Measurements from ENCODE around the gene TMEM63A.

Gene TMEM63A

DNA sequence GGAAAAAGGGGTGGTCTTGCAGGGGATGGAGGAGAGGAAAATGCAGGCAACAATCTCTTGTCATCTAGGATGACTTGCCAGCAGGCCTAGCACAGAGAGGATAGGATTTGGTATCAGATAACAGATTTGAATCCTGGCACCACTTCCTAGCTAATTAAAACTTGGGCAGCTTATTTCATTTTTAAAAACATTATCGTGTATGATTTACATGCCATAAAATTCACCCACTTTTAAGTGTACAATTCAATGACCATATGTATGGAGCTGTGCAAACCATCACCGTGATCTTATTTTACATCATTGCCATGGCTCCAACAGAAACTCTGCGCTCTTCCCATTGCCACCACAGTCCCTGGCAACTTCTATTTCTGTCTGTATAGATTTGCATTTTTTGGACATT lies 34.9 kb upstream of the TMEM63A start:
- no peak overlapping the region for H3K4me3 ChIP-seq (ENCODE audit: low read depth, low read length)
- no peak overlapping the region for H2BK120ac ChIP-seq (ENCODE audit: insufficient read depth, low read length, poor library complexity)
- no peak overlapping the region for H3K4me2 ChIP-seq (ENCODE audit: low read length)
- no peak overlapping the region for H2BK5ac ChIP-seq (ENCODE audit: low read depth, low read length, poor library complexity)
- no peak overlapping the region for H4K91ac ChIP-seq (ENCODE audit: low read depth, low read length)
- H2BK12ac ChIP-seq (ENCODE audit: low read length) = no peak overlapping the region
- no peaks in the 10 kb centered on the region for H3K79me2 ChIP-seq (ENCODE audit: control insufficient read depth, insufficient read depth, low read length, poor library complexity)
- H3K9me3 ChIP-seq (ENCODE audit: insufficient read depth, low read depth, low read length) = peaks cover 4% of the 10 kb centered on the region
- no peaks in the 10 kb centered on the region for H3K4me1 ChIP-seq (ENCODE audit: control insufficient read depth in 1 of 2, insufficient read depth in 2 of 2, low read length in 2 of 2)
- H3K27me3 ChIP-seq (ENCODE audit: insufficient read depth, low read length) = no peaks in the 10 kb centered on the region
- no peak overlapping the region for H2AK5ac ChIP-seq (ENCODE audit: low read length)
- H4K8ac ChIP-seq (ENCODE audit: low read depth, low read length) = no peak overlapping the region
- H3K23ac ChIP-seq (ENCODE audit: low read length) = no peak overlapping the region
- no peak overlapping the region for H3K9ac ChIP-seq (ENCODE audit: low read length)
- no peak overlapping the region for H3K4ac ChIP-seq (ENCODE audit: low read depth, low read length)
- no peak overlapping the region for H3K27ac ChIP-seq (ENCODE audit: low read depth, low read length)
- H3K18ac ChIP-seq (ENCODE audit: low read length) = no peak overlapping the region
- no peak overlapping the region for H4K12ac ChIP-seq (ENCODE audit: low read depth, low read length)
- no peak overlapping the region for H3K14ac ChIP-seq (ENCODE audit: low read length)
- no peak overlapping the region for H2AFZ ChIP-seq (ENCODE audit: insufficient read depth, low read length, poor library complexity)
- H3K79me1 ChIP-seq (ENCODE audit: low read length) = no peaks in the 10 kb centered on the region
- no peak for DNase-seq
- H3K36me3 ChIP-seq (ENCODE audit: control insufficient read depth in 1 of 2, insufficient read depth in 2 of 2, low read length in 2 of 2) = peaks cover 17 to 23% of the 10 kb centered on the region in 2 experiments
- no CpG with 5 or more reads among the region's 3 CpGs for WGBS (ENCODE audit: extremely low coverage, insufficient coverage, insufficient read length)

DNA sequence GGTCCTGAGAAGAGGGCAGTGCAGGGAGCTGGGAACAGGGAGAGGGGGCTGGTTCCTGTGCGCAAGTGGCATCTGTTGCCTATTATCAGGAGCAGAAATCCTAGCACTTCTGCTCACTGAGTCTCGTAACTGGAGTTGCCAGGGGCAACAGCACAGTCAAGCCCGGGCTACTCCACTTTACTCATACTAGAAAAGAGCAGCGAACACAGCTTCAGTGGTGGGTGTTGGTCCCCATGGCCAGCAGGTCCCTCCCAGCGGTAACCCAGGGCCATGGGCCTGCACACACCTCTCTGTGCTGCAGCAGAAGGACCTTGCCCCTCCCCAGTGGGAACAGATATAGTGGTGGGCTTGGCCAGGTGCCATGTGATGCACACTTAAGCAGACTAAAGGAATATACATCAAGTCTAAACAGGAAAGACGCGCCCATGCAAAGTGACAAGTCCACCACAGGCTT lies 33.4 kb upstream of the TMEM63A start:
- H2BK120ac ChIP-seq (ENCODE audit: insufficient read depth, low read length, poor library complexity) = no peak overlapping the region
- no peak overlapping the region for H3K4me3 ChIP-seq (ENCODE audit: low read depth, low read length)
- H4K91ac ChIP-seq (ENCODE audit: low read depth, low read length) = no peak overlapping the region
- no peak overlapping the region for H4K8ac ChIP-seq (ENCODE audit: low read depth, low read length)
- no peaks in the 10 kb centered on the region for H3K4me1 ChIP-seq (ENCODE audit: control insufficient read depth in 1 of 2, insufficient read depth in 2 of 2, low read length in 2 of 2)
- no peaks in the 10 kb centered on the region for H3K79me2 ChIP-seq (ENCODE audit: control insufficient read depth, insufficient read depth, low read length, poor library complexity)
- H3K14ac ChIP-seq (ENCODE audit: low read length) = no peak overlapping the region
- H3K4ac ChIP-seq (ENCODE audit: low read depth, low read length) = no peak overlapping the region
- H4K12ac ChIP-seq (ENCODE audit: low read depth, low read length) = no peak overlapping the region
- no peak for DNase-seq
- no peak overlapping the region for H2BK12ac ChIP-seq (ENCODE audit: low read length)
- no peaks in the 10 kb centered on the region for H3K9me3 ChIP-seq (ENCODE audit: insufficient read depth, low read depth, low read length)
- no peak overlapping the region for H2AFZ ChIP-seq (ENCODE audit: insufficient read depth, low read length, poor library complexity)
- no CpG with 5 or more reads among the region's 7 CpGs for WGBS (ENCODE audit: extremely low coverage, insufficient coverage, insufficient read length)
- peaks cover 5 to 12% of the 10 kb centered on the region in 2 experiments for H3K36me3 ChIP-seq (ENCODE audit: control insufficient read depth in 1 of 2, insufficient read depth in 2 of 2, low read length in 2 of 2)
- H3K27ac ChIP-seq (ENCODE audit: low read depth, low read length) = no peak overlapping the region
- no peak overlapping the region for H2AK5ac ChIP-seq (ENCODE audit: low read length)
- no peaks in the 10 kb centered on the region for H3K79me1 ChIP-seq (ENCODE audit: low read length)
- no peak overlapping the region for H2BK5ac ChIP-seq (ENCODE audit: low read depth, low read length, poor library complexity)
- no peak overlapping the region for H3K23ac ChIP-seq (ENCODE audit: low read length)
- H3K4me2 ChIP-seq (ENCODE audit: low read length) = no peak overlapping the region
- H3K9ac ChIP-seq (ENCODE audit: low read length) = no peak overlapping the region
- no peaks in the 10 kb centered on the region for H3K27me3 ChIP-seq (ENCODE audit: insufficient read depth, low read length)
- H3K18ac ChIP-seq (ENCODE audit: low read length) = no peak overlapping the region

DNA sequence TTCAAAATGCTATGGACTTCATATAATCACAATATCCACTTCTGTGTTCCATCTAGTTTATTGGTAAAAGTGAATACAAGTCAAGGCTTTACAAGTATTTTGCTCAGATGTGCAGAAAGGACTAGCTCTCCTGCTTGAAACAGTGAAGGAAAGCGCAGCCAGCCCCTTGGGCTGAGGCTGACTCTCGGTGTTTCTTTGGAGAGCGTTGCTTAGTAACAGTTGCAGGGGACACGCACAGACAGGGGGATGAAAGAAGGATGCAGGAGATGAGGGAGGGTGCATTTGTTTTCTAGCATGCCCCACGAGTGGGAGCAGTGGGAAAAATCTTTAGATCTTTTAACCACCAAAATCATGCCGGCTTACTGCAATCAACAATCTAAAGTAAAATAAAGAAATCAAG lies 32.8 kb upstream of the TMEM63A start:
- no CpG with 5 or more reads among the region's 6 CpGs for WGBS (ENCODE audit: extremely low coverage, insufficient coverage, insufficient read length)
- H3K27ac ChIP-seq (ENCODE audit: low read depth, low read length) = no peak overlapping the region
- H3K79me2 ChIP-seq (ENCODE audit: control insufficient read depth, insufficient read depth, low read length, poor library complexity) = no peaks in the 10 kb centered on the region
- H3K36me3 ChIP-seq (ENCODE audit: control insufficient read depth in 1 of 2, insufficient read depth in 2 of 2, low read length in 2 of 2) = peaks cover 3 to 10% of the 10 kb centered on the region in 2 experiments
- no peak overlapping the region for H2AFZ ChIP-seq (ENCODE audit: insufficient read depth, low read length, poor library complexity)
- H2BK12ac ChIP-seq (ENCODE audit: low read length) = no peak overlapping the region
- no peak overlapping the region for H3K18ac ChIP-seq (ENCODE audit: low read length)
- no peak overlapping the region for H3K4ac ChIP-seq (ENCODE audit: low read depth, low read length)
- H3K14ac ChIP-seq (ENCODE audit: low read length) = no peak overlapping the region
- no peak overlapping the region for H4K91ac ChIP-seq (ENCODE audit: low read depth, low read length)
- H3K27me3 ChIP-seq (ENCODE audit: insufficient read depth, low read length) = no peaks in the 10 kb centered on the region
- no peak overlapping the region for H2BK120ac ChIP-seq (ENCODE audit: insufficient read depth, low read length, poor library complexity)
- H4K8ac ChIP-seq (ENCODE audit: low read depth, low read length) = no peak overlapping the region
- DNase-seq = no peak
- no peaks in the 10 kb centered on the region for H3K79me1 ChIP-seq (ENCODE audit: low read length)
- no peak overlapping the region for H2AK5ac ChIP-seq (ENCODE audit: low read length)
- no peak overlapping the region for H4K12ac ChIP-seq (ENCODE audit: low read depth, low read length)
- H3K9ac ChIP-seq (ENCODE audit: low read length) = no peak overlapping the region
- H3K4me3 ChIP-seq (ENCODE audit: low read depth, low read length) = no peak overlapping the region
- no peak overlapping the region for H3K23ac ChIP-seq (ENCODE audit: low read length)
- H2BK5ac ChIP-seq (ENCODE audit: low read depth, low read length, poor library complexity) = no peak overlapping the region
- H3K4me2 ChIP-seq (ENCODE audit: low read length) = no peak overlapping the region
- no peaks in the 10 kb centered on the region for H3K9me3 ChIP-seq (ENCODE audit: insufficient read depth, low read depth, low read length)
- H3K4me1 ChIP-seq (ENCODE audit: control insufficient read depth in 1 of 2, insufficient read depth in 2 of 2, low read length in 2 of 2) = no peaks in the 10 kb centered on the region

DNA sequence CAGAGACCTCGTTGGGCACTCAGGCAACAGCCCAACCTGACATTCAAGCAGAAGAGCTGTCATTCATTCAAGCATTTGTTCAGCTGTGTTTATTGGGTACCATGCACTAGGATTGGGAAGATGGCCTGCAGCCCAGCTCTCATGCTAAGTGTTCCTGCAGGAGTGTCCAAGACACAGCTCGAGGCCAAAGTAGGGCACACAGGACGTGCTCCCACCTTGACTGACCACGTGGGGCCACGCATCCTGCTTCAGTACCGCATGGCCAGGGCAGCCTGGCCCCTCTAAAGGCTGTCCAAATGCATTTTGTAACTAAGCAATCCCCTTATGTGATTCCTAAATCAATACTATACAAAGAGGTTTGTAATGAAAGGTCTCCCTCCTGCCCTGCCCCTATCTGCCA lies 32.2 kb upstream of the TMEM63A start:
- Histone ChIP-seq H3K4me2 (ENCODE audit: low read length) (no peak overlapping the region), H3K9ac (ENCODE audit: low read length) (no peak overlapping the region), H2AK5ac (ENCODE audit: low read length) (no peak overlapping the region), H3K4me1 (ENCODE audit: control insufficient read depth in 1 of 2, insufficient read depth in 2 of 2, low read length in 2 of 2) (no peaks in the 10 kb centered on the region), H4K91ac (ENCODE audit: low read depth, low read length) (no peak overlapping the region), H3K79me1 (ENCODE audit: low read length) (no peaks in the 10 kb centered on the region), H3K4me3 (ENCODE audit: low read depth, low read length) (no peak overlapping the region), H3K18ac (ENCODE audit: low read length) (no peak overlapping the region), H3K27ac (ENCODE audit: low read depth, low read length) (no peak overlapping the region), H3K36me3 (ENCODE audit: control insufficient read depth in 1 of 2, insufficient read depth in 2 of 2, low read length in 2 of 2) (peaks cover under 1 to 6% of the 10 kb centered on the region in 2 experiments), H3K79me2 (ENCODE audit: control insufficient read depth, insufficient read depth, low read length, poor library complexity) (no peaks in the 10 kb centered on the region), H3K9me3 (ENCODE audit: insufficient read depth, low read depth, low read length) (peaks cover 2% of the 10 kb centered on the region), H3K4ac (ENCODE audit: low read depth, low read length) (no peak overlapping the region), H2BK5ac (ENCODE audit: low read depth, low read length, poor library complexity) (no peak overlapping the region), H3K27me3 (ENCODE audit: insufficient read depth, low read length) (no peaks in the 10 kb centered on the region), H3K23ac (ENCODE audit: low read length) (no peak overlapping the region), H4K12ac (ENCODE audit: low read depth, low read length) (no peak overlapping the region), H3K14ac (ENCODE audit: low read length) (no peak overlapping the region), H2BK12ac (ENCODE audit: low read length) (no peak overlapping the region), H2BK120ac (ENCODE audit: insufficient read depth, low read length, poor library complexity) (no peak overlapping the region), H2AFZ (ENCODE audit: insufficient read depth, low read length, poor library complexity) (no peak overlapping the region), H4K8ac (ENCODE audit: low read depth, low read length) (no peak overlapping the region)
- no CpG with 5 or more reads among the region's 6 CpGs for WGBS (ENCODE audit: extremely low coverage, insufficient coverage, insufficient read length)
- no peak for DNase-seq
